PFSK-1 (cell line): ENCODE data around the gene AKAP1.

ENCODE experiments used
- FOXP2 ChIP-seq: optimal IDR thresholded peaks from 2 replicates; pipeline ENCODE3; 2011; ENCODE audit warnings: borderline replicate concordance, control low read depth, inconsistent platforms; ENCODE audit not compliant: insufficient read depth; ENCODE audit errors: extremely low read length, extremely low read depth
- POLR2AphosphoS5 ChIP-seq: IDR thresholded peaks from 2 replicates; pipeline ENCODE4 v1.6.1; 2012; ENCODE audit warnings: low read depth, mild to moderate bottlenecking, control low read depth, low read length, moderate library complexity
- REST ChIP-seq, 2 experiments: IDR thresholded peaks; 2 replicates each; pipeline versions ENCODE4 v1.6.1 to v1.8.0; 2011 to 2012; ENCODE audit warnings: low read depth in 2 of 2, low read length in 2 of 2, control low read depth in 1 of 2, inconsistent platforms in 1 of 2, mild to moderate bottlenecking in 1 of 2, moderate library complexity in 1 of 2; ENCODE audit not compliant: insufficient read depth in 1 of 2
- SIN3A ChIP-seq: IDR thresholded peaks from 2 replicates; pipeline ENCODE4 v1.6.1; 2012; ENCODE audit warnings: mild to moderate bottlenecking, low read length, moderate library complexity, borderline replicate concordance; ENCODE audit not compliant: insufficient read depth
- TAF1 ChIP-seq: IDR thresholded peaks from 2 replicates; pipeline ENCODE4 v1.6.1; 2012; ENCODE audit warnings: low read length, control low read depth, borderline replicate concordance; ENCODE audit not compliant: insufficient read depth

AKAP1 gene

GRCh38 chr17:57114085-57114673 lies 29.1 kb downstream of the AKAP1 start:
- no peak for TF ChIP-seq FOXP2
- no peak for TF ChIP-seq POLR2AphosphoS5
- no peak for TF ChIP-seq TAF1
- TF ChIP-seq SIN3A = no peak
- TF ChIP-seq REST (IDR thresholded peaks at IDR 0.05; ENCODE audit: insufficient read depth in 1 of 2, low read depth in 2 of 2, low read length in 2 of 2) = no peak

GRCh38 chr17:57115377-57115776 lies 30.3 kb downstream of the AKAP1 start:
- TF ChIP-seq REST (IDR thresholded peaks at IDR 0.05; ENCODE audit: insufficient read depth in 1 of 2, low read depth in 2 of 2, low read length in 2 of 2) (no peak), TAF1 (no peak), FOXP2 (no peak), SIN3A (no peak), POLR2AphosphoS5 (no peak)

DNA sequence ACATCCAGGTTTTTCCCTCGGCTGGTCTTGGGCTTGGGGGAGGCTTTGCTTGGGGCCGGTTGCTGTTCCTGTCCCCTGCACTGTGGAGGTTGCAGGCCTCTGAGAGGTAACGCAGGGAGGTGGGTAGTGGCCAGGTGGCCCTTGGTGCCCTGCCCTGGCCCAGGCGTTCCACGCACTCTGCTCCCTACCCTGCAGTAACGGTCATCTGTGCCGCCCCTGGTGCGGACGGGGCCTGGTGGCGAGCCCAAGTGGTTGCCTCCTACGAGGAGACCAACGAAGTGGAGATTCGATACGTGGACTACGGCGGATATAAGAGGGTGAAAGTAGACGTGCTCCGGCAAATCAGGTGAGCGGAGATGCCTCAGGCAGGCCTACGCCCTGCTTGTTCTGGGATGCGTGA lies 30.9 kb downstream of the AKAP1 start:
- TF ChIP-seq REST (IDR thresholded peaks at IDR 0.05; ENCODE audit: insufficient read depth in 1 of 2, low read depth in 2 of 2, low read length in 2 of 2) (no peak), FOXP2 (no peak), SIN3A (no peak), TAF1 (no peak), POLR2AphosphoS5 (no peak)

DNA sequence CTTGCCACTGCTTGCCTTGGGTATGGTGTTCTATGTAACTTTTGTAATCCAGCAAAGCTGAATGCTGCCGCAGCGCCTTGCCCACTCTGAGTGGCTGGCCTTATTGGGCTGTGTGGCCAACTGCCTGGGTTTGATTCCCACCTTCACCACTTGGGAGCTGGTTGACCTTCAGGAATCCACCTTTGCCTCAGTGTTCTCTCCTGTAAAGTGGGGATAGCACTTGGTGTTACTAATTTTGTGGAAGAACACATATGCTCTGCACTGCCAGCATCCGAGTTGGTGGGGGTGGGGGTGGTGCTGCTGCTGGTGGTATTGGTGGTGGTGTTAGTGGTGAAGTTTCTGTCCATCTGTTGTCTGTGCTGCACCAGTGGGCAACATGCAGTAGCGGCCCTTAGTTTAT lies 32.8 kb downstream of the AKAP1 start:
- TF ChIP-seq SIN3A (no peak), FOXP2 (no peak), REST (IDR thresholded peaks at IDR 0.05; ENCODE audit: insufficient read depth in 1 of 2, low read depth in 2 of 2, low read length in 2 of 2) (no peak), POLR2AphosphoS5 (no peak), TAF1 (no peak)

DNA sequence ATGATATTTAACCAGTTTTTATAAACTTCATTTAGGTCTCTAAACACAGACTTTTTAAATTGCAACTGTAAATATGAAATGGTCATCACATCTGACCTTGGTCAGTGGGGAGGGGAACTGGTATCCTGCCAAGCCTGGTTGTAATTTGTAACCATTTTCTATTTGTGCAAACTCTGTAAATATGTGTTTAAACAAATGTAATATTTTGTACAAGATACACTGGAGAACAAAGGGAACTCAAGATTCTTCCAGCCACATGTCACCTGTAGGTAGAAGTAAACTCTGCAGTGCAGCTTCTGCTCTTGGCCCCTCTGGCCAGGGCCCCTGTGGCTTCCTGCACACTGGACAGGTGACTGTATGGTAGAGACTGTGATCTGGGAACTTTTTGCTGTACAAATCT lies 35.8 kb downstream of the AKAP1 start:
- TF ChIP-seq REST (IDR thresholded peaks at IDR 0.05; ENCODE audit: insufficient read depth in 1 of 2, low read depth in 2 of 2, low read length in 2 of 2) (no peak), SIN3A (no peak), POLR2AphosphoS5 (no peak), FOXP2 (no peak), TAF1 (no peak)
